AG04450 (cell line): Measurements from ENCODE around the gene SCTR. TPM values are rescaled to one million over a fixed set of nuclear protein-coding genes. Genes with fewer than 3 reads are reported as not detected.

Source experiments
- CTCF ChIA-PET: fragments of 300-600, 350-600 bp; formaldehyde crosslinking; extraction: SDS; loops from one replicate; lab custom pipeline; 2022; ENCODE audit warnings: antibody characterized with exemption, inconsistent platforms; lab: Charles Lee
- POLR2A ChIA-PET: fragments of 350-600 bp; formaldehyde crosslinking; extraction: SDS; loops from one replicate; lab custom pipeline; 2021; ENCODE audit warnings: antibody characterized with exemption, inconsistent platforms; lab: Yijun Ruan, JAX
- DNase-seq: peaks from one replicate; pipeline ENCODE4 v3.0.0-alpha.2; 2011; ENCODE audit warnings: low read depth, low spot score
- H3K27ac ChIP-seq: one replicate; pipeline ENCODE4 v1.5.1; 2012; ENCODE audit warnings: low read depth, low read length, control low read depth
- H3K27me3 ChIP-seq: one replicate; pipeline ENCODE4 v1.6.0; 2012; ENCODE audit warnings: low read length; ENCODE audit not compliant: control insufficient read depth, insufficient read depth
- H3K4me3 ChIP-seq: 2 replicates; pipeline ENCODE4 v1.5.1; 2011; ENCODE audit warnings: mild to moderate bottlenecking, low read depth, low read length, control low read depth
- H3K9me3 ChIP-seq: 2 replicates; pipeline ENCODE4 v1.5.1; 2012; ENCODE audit warnings: low read length; ENCODE audit not compliant: control insufficient read depth, insufficient read depth
- polyA plus RNA-seq: library from polyadenylated mRNA; depleted of rRNA; stranded (reverse); fragments of >200 nt; gene quantifications from 2 replicates; pipeline ENCODE4 v1.2.3, GENCODE V29; 2011
- TF ChIP-seq, protein P1 (sequence below): IDR thresholded peaks from 2 replicates; pipeline ENCODE4 v1.5.1; 2011; ENCODE audit warnings: low read depth, low read length, control low read depth, inconsistent platforms

The SCTR gene
- polyA plus RNA-seq, 1 experiment: not detected

DNA sequence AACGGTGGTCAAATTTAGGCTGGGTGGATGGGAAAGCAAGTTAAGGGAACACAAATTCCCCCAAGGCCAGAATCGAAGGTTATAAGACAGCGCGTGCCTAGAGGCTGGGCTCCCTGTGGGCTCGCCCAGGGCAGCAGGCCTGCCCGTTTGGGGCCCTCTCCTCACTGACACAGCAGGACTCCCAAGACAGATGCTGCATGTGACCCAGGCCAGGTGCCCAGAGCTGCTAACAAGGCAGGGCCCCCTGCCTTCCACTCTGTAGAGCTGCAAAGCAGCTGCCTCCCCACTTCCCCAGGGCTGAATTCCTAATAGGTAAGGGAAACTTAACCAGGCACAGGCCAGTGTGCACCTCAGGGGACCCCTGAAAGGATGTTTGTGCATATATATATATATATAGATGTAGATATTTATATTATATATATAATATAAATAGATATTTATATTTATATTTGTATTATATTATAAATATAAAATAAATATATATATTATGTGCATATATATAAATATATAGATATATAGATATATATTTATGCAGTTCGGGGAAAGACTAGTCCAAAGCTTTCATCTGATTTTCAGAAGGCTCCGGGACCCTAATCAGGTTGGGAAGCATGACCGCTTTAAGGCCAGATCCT is 48.9 kb downstream of the SCTR start:
- CTCF ChIA-PET: interaction anchor here (0.5 to 4.0 kb wide), 16 partner anchors 9 to 594 kb away, joined by 3 to 41 read pairs (median 7); partner anchors contain the start of gene TMEM37
- TF ChIP-seq, protein P1, sequence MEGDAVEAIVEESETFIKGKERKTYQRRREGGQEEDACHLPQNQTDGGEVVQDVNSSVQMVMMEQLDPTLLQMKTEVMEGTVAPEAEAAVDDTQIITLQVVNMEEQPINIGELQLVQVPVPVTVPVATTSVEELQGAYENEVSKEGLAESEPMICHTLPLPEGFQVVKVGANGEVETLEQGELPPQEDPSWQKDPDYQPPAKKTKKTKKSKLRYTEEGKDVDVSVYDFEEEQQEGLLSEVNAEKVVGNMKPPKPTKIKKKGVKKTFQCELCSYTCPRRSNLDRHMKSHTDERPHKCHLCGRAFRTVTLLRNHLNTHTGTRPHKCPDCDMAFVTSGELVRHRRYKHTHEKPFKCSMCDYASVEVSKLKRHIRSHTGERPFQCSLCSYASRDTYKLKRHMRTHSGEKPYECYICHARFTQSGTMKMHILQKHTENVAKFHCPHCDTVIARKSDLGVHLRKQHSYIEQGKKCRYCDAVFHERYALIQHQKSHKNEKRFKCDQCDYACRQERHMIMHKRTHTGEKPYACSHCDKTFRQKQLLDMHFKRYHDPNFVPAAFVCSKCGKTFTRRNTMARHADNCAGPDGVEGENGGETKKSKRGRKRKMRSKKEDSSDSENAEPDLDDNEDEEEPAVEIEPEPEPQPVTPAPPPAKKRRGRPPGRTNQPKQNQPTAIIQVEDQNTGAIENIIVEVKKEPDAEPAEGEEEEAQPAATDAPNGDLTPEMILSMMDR: no peak
- H3K27me3 ChIP-seq: no peaks in the 10 kb centered on the region
- DNase-seq: no peak
- POLR2A ChIA-PET: no interaction called here
- H3K4me3 ChIP-seq: no peak overlapping the region
- H3K27ac ChIP-seq: no peak overlapping the region
- H3K9me3 ChIP-seq: no peaks in the 10 kb centered on the region

DNA sequence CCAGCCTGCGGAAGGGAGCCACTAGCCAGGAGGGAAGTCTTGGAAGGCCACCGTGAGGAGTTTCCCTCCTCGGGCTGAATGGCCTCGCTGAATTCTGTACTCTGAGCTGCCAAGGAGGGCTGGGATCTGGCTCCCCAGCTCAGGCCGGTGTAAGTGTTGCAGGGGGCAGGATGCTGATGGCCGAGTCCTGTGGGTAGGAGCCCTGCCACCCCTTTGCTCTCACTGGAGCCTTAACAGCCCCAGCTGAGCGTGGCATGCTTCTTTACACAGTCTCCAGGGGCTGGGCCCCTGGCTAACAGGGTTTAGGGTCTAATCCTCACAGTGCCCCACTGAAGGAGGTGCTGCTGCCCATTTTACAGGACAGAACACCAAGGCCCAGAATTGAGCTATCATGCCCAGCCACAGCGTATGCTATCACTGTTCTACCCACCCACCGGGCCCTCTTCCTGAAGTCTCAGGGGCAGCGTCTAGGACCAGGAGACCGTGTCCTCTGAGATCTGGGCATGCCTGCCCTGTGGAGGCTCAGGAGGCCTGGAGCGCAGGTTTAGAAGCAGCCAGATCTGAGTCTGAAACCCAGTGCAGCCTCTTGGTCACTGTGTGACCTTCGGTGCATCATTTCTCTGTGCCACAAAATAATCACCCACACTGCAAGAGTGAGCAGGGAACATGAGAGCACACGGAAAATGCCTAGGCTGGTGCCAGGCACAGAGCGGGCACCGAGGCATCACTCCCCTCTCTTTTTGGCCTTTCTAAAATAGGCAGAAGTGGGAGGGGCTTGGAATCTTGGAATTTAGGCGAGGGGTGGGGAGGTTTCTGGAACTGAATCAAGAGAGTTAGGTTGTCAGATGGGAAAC is 49.7 kb downstream of the SCTR start:
- no peaks in the 10 kb centered on the region for H3K27me3 ChIP-seq
- H3K27ac ChIP-seq: no peak overlapping the region
- TF ChIP-seq, protein P1: no peak
- DNase-seq: no peak
- no peak overlapping the region for H3K4me3 ChIP-seq
- ChIA-PET CTCF (interaction anchor here (0.9 to 4.0 kb wide), 5 partner anchors 8 to 69 kb away, joined by 5 to 41 read pairs (median 12); partner anchors contain the start of gene TMEM37), POLR2A (no interaction called here)
- no peaks in the 10 kb centered on the region for H3K9me3 ChIP-seq

DNA sequence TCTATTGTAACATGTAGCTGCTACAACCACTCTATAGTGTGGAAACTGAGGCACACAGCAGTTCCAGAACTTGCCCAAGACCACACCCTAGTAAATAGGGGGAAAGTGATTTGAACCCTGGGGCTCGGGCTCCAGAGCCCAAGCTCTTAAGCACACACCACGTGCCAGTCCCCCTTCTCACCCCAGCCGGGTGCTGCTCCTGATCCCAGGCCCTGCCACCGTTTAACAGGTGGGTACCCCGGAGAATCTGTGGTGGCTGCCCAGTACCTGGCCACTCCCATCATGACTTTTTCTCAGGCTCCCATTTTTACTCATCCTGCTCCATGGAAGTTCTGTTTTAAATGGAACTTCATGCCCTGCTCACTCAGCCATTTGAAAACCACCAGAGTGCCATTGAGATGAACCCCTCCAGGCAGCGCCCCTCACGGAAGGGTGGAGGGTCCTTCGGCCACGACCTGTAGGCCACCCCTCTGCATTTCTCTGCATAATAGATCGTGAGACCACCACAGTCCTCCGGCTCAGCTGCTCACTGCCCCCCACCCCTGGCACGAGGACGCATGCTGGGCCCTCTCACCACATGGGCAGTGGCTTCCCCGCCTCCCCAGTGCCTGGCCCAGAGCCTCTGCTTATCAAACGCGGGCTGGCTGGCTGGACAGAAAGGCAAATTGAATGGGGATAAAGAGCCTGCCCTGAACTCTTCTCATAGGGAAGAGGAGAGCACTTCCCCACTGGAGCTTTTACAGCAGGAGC is 50.5 kb downstream of the SCTR start:
- POLR2A ChIA-PET: no interaction called here
- Histone ChIP-seq H3K27ac (no peak overlapping the region), H3K4me3 (no peak overlapping the region), H3K9me3 (no peaks in the 10 kb centered on the region), H3K27me3 (no peaks in the 10 kb centered on the region)
- no peak for DNase-seq
- CTCF ChIA-PET: interaction anchor here (3.9 kb wide), 1 partner anchor 68 kb away, joined by 35 read pairs; no protein-coding TSS in a partner anchor
- TF ChIP-seq, protein P1: no peak

DNA sequence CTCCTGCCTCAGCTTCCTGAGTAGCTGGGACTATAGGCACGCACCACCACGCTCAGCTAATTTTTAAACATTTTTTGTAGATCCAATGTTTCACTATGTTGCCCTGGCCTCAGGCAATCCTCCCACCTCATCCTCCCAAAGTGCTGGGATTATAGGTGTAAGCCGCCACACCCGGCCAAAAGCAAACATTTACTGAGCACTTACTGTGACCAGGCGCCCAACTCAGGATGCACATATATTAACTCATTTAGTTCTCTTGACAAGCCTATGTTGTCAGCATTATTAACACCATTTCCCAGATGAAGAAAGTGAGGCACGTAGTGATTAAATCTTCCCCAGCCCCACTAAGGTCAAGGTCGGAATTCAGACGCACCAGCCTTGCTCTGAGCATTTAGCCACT is 51.5 kb downstream of the SCTR start:
- ChIA-PET POLR2A (no interaction called here), CTCF (no interaction called here)
- no peaks in the 10 kb centered on the region for H3K9me3 ChIP-seq
- no peak for DNase-seq
- H3K27me3 ChIP-seq: no peaks in the 10 kb centered on the region
- no peak overlapping the region for H3K4me3 ChIP-seq
- H3K27ac ChIP-seq: no peak overlapping the region
- TF ChIP-seq, protein P1: no peak
